BLaER1 treated with 17β-estradiol and CSF1 and Interleukin-3, amounts not matched to agents 10 nM and 100 nM (cell line): ENCODE results near the gene FNTB.

Experiments
- H3K27ac ChIP-seq, 11 experiments: shearing (Covaris generic); formaldehyde crosslinking; 2 replicates each; pipeline ENCODE4 v1.8.1; 2022
- H3K27me3 ChIP-seq, 11 experiments: shearing (Covaris generic); formaldehyde crosslinking; 2 replicates each; pipeline ENCODE4 v1.8.1; 2022
- H3K36me3 ChIP-seq, 11 experiments: shearing (Covaris generic); formaldehyde crosslinking; 2 replicates each; pipeline ENCODE4 v1.8.1; 2022
- H3K4me1 ChIP-seq, 10 experiments: shearing (Covaris generic); formaldehyde crosslinking; 2 replicates each; pipeline ENCODE4 v1.8.1; 2022
- H3K4me2 ChIP-seq, 11 experiments: shearing (Covaris generic); formaldehyde crosslinking; 2 replicates each; pipeline ENCODE4 v1.8.1; 2022
- H3K4me3 ChIP-seq, 10 experiments: shearing (Covaris generic); formaldehyde crosslinking; 2 replicates each; pipeline ENCODE4 v1.8.1; 2022
- H3K9ac ChIP-seq, 11 experiments: shearing (Covaris generic); formaldehyde crosslinking; 2 replicates each; pipeline ENCODE4 v1.8.1; 2022
- H3K9me3 ChIP-seq, 11 experiments: shearing (Covaris generic); formaldehyde crosslinking; replicated peaks in 1 of 11; 2 replicates each; pipeline ENCODE4 v1.8.1; 2022
- H4K20me1 ChIP-seq, 11 experiments: shearing (Covaris generic); formaldehyde crosslinking; 2 replicates each; pipeline ENCODE4 v1.8.1; 2022
- Cebpa-rat ChIP-seq, 11 experiments: shearing (Covaris generic); IDR thresholded peaks; 2 replicates each; pipeline ENCODE4 v1.8.1; 2022

Gene FNTB

GRCh38 chr14:64979336-64980074 lies 7.2 kb upstream of the FNTB start:
- Histone ChIP-seq H3K4me2 (no peak overlapping the region), H3K27me3 (no peaks in the 10 kb centered on the region), H3K36me3 (no peaks in the 10 kb centered on the region), H3K4me1 (no peaks in the 10 kb centered on the region), H4K20me1 (no peaks in the 10 kb centered on the region), H3K27ac (no peak overlapping the region), H3K9ac (no peak overlapping the region), H3K4me3 (no peak overlapping the region), H3K9me3 (no peaks in the 10 kb centered on the region)
- no peak for TF ChIP-seq Cebpa-rat (IDR thresholded peaks at IDR 0.05)

- H3K27ac ChIP-seq = no peak overlapping the region
- H3K4me3 ChIP-seq = no peak overlapping the region
- peaks cover 16 to 21% (median 18%) of the 10 kb centered on the region in 10 experiments for H3K4me1 ChIP-seq
- H3K9ac ChIP-seq = no peak overlapping the region
- H3K9me3 ChIP-seq = no peaks in the 10 kb centered on the region
- no peak for TF ChIP-seq Cebpa-rat (IDR thresholded peaks at IDR 0.05)
- peak overlapping the region in 2 of 11 experiments; percentile 21 to 30; a peak in 2 of 22 replicates for H3K4me2 ChIP-seq
- no peaks in the 10 kb centered on the region for H3K27me3 ChIP-seq
- H4K20me1 ChIP-seq = no peaks in the 10 kb centered on the region
- H3K36me3 ChIP-seq = no peaks in the 10 kb centered on the region; a peak in 1 of 22 replicates
These were observed 3.0 kb upstream of the FNTB start for GRCh38 chr14:64983439-64984310.

- no peaks in the 10 kb centered on the region for H4K20me1 ChIP-seq
- peaks cover 0 to 7% (median 0%) of the 10 kb centered on the region in 11 experiments; a peak in 5 of 22 replicates for H3K36me3 ChIP-seq
- no peaks in the 10 kb centered on the region for H3K9me3 ChIP-seq
- no peaks in the 10 kb centered on the region for H3K27me3 ChIP-seq
- TF ChIP-seq Cebpa-rat (IDR thresholded peaks at IDR 0.05) = no peak
- H3K27ac ChIP-seq = peak overlapping the region; percentile 61 to 80 (median 76)
- H3K9ac ChIP-seq = peak overlapping the region; percentile 79 to 87 (median 84)
- peaks cover 33 to 54% (median 40%) of the 10 kb centered on the region in 10 experiments for H3K4me1 ChIP-seq
- H3K4me2 ChIP-seq = peak overlapping the region; percentile 78 to 93 (median 88)
- H3K4me3 ChIP-seq = peak overlapping the region; percentile 81 to 91 (median 83)
These were observed 708 bp downstream of the FNTB start for GRCh38 chr14:64987438-64987767.

GRCh38 chr14:64990296-64990695 lies 3.6 kb downstream of the FNTB start:
- peaks cover 35 to 76% (median 62%) of the 10 kb centered on the region in 10 experiments for H3K4me1 ChIP-seq
- peak overlapping the region in 8 of 11 experiments; percentile 24 to 48 (median 40); a peak in 14 of 22 replicates for H3K27ac ChIP-seq
- 0 out of 22 replicates have a peak overlapping the region, but pooled peaks of 1 of the 11 experiments have one; percentile 4 for H3K9ac ChIP-seq
- no peaks in the 10 kb centered on the region for H4K20me1 ChIP-seq
- TF ChIP-seq Cebpa-rat (IDR thresholded peaks at IDR 0.05) = no peak
- no peak overlapping the region; a peak in 1 of 20 replicates for H3K4me3 ChIP-seq
- H3K9me3 ChIP-seq = no peaks in the 10 kb centered on the region
- H3K27me3 ChIP-seq = no peaks in the 10 kb centered on the region
- peak overlapping the region; percentile 57 to 81 (median 67) for H3K4me2 ChIP-seq
- peaks cover 0 to 9% (median 4%) of the 10 kb centered on the region in 11 experiments; a peak in 5 of 22 replicates for H3K36me3 ChIP-seq

GRCh38 chr14:64990939-64991338 lies 4.2 kb downstream of the FNTB start:
- Histone ChIP-seq H3K9me3 (no peaks in the 10 kb centered on the region), H3K27ac (peak overlapping the region in 8 of 11 experiments; percentile 24 to 79 (median 42); a peak in 13 of 22 replicates), H3K4me3 (no peak overlapping the region), H3K4me1 (peaks cover 34 to 75% (median 60%) of the 10 kb centered on the region in 10 experiments), H4K20me1 (no peaks in the 10 kb centered on the region), H3K27me3 (no peaks in the 10 kb centered on the region), H3K4me2 (peak overlapping the region in 9 of 11 experiments; percentile 57 to 81 (median 68); a peak in 11 of 22 replicates), H3K9ac (no peak overlapping the region), H3K36me3 (peaks cover 0 to 9% (median 4%) of the 10 kb centered on the region in 11 experiments; a peak in 5 of 22 replicates)
- no peak for TF ChIP-seq Cebpa-rat (IDR thresholded peaks at IDR 0.05)

- Histone ChIP-seq H3K4me2 (peak overlapping the region in 9 of 11 experiments; percentile 37 to 81 (median 71); a peak in 17 of 22 replicates), H4K20me1 (no peaks in the 10 kb centered on the region), H3K9ac (peak overlapping the region in 6 of 11 experiments; percentile 50 to 68 (median 61); a peak in 11 of 22 replicates), H3K9me3 (no peaks in the 10 kb centered on the region), H3K4me1 (peaks cover 29 to 70% (median 55%) of the 10 kb centered on the region in 10 experiments), H3K27me3 (no peaks in the 10 kb centered on the region), H3K36me3 (peaks cover 0 to 9% (median 4%) of the 10 kb centered on the region in 11 experiments; a peak in 5 of 22 replicates), H3K27ac (peak overlapping the region; percentile 74 to 84 (median 79); a peak in 21 of 22 replicates), H3K4me3 (no peak overlapping the region)
- TF ChIP-seq Cebpa-rat (IDR thresholded peaks at IDR 0.05) = peak in 2 of 11 experiments; percentile 40 to 43; a peak in 2 of 22 replicates
These were observed 5.7 kb downstream of the FNTB start for GRCh38 chr14:64992328-64992885.

GRCh38 chr14:64993266-64993930 lies 6.7 kb downstream of the FNTB start:
- H3K4me3 ChIP-seq = peak overlapping the region in 1 of 10 experiments; percentile 0; a peak in 1 of 20 replicates
- H3K27ac ChIP-seq = peak overlapping the region; percentile 74 to 84 (median 79)
- H3K4me1 ChIP-seq = peaks cover 19 to 63% (median 47%) of the 10 kb centered on the region in 10 experiments
- H3K36me3 ChIP-seq = peaks cover 0 to 9% (median 4%) of the 10 kb centered on the region in 11 experiments; a peak in 5 of 22 replicates
- no peaks in the 10 kb centered on the region for H4K20me1 ChIP-seq
- H3K4me2 ChIP-seq = peak overlapping the region in 10 of 11 experiments; percentile 8 to 81 (median 71); a peak in 19 of 22 replicates
- peak in 3 of 11 experiments; percentile 53 to 74 (median 60); a peak in 5 of 22 replicates for TF ChIP-seq Cebpa-rat (IDR thresholded peaks at IDR 0.05)
- peak overlapping the region in 10 of 11 experiments; percentile 16 to 68 (median 56); a peak in 17 of 22 replicates for H3K9ac ChIP-seq
- H3K9me3 ChIP-seq = no peaks in the 10 kb centered on the region
- H3K27me3 ChIP-seq = no peaks in the 10 kb centered on the region

GRCh38 chr14:64994540-64994939 lies 7.8 kb downstream of the FNTB start:
- Histone ChIP-seq H3K9me3 (no peaks in the 10 kb centered on the region), H3K4me2 (peak overlapping the region in 4 of 11 experiments; percentile 68 to 81 (median 74); a peak in 6 of 22 replicates), H3K9ac (no peak overlapping the region), H3K27me3 (no peaks in the 10 kb centered on the region), H4K20me1 (no peaks in the 10 kb centered on the region), H3K27ac (peak overlapping the region in 9 of 11 experiments; percentile 74 to 84 (median 79); a peak in 14 of 22 replicates), H3K4me3 (no peak overlapping the region), H3K36me3 (peaks cover 0 to 9% (median 4%) of the 10 kb centered on the region in 11 experiments; a peak in 4 of 22 replicates), H3K4me1 (peaks cover 13 to 57% (median 37%) of the 10 kb centered on the region in 10 experiments)
- no peak for TF ChIP-seq Cebpa-rat (IDR thresholded peaks at IDR 0.05)
